NCI-H2029 (cell line): ENCODE measurements around the gene AHR.
"Not testable (repeated sequence)": the region's sequence is repeated elsewhere in the genome, so short reads cannot be mapped to it uniquely, and the experiment has no call there.

ENCODE experiments used
- DNase-seq: peaks from one replicate; lab custom pipeline; 2025; lab: John Stamatoyannopoulos, UW

Gene AHR

DNA sequence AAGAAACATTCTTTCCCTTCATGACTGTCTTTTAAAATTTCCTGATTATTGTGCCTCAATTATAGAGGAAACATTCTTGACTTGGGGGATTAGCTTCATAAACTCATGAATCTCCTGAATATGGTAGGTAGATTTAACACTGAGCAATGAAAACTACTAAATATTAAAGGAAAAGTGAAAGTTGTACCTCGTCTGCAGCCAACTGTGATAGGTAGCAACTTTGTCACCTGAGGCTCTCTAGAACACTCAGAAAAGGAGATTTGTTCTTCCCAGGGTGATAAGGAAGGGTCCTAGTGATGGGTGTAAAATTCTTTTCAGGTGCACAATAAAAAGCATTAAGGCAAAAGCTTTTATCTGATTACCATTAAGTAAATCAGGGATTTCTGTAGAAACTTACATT is 78.1 kb downstream of the AHR start:
- DNase-seq = no peak

DNA sequence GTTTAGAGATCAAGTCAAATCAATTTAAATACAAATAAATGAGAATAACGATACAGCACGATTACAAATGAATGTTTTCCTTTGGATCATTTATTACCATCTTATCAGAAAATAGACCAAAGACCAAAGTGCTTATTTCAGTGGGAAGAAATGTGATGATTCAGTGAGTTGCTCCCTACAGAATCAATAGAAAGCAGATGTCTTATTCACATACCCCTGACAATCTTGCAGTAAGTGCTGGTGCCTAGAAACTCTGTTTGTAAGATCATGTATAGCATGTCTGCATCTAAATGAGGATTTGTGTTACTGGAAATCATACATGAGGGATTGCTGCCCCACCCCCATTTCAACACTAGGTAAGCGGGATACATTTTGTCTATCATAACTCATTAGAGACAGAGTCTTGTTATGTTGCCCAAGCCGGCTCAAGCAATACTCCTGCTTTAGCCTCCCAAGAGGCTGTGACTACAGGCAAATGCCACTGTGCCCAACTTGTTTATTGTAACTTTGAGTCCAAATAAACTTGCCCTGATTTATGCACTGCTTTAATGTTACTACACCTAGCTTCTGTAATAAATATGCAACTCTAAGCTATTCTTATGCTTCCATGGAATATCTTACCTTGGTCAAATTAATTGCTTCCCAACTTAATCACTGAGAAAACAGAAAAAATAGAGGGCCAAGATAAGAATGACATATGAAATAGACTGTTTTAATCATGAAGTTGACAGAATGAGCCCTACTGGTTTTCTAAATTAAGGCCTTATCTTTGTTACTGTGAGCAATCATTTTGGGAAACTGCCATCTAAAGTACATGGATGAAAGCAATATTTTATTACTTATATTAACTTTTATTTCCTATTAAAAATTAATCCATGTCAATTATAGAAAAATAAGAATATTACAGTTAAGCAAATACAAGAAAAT is 82.5 kb downstream of the AHR start:
- DNase-seq = no peak

DNA sequence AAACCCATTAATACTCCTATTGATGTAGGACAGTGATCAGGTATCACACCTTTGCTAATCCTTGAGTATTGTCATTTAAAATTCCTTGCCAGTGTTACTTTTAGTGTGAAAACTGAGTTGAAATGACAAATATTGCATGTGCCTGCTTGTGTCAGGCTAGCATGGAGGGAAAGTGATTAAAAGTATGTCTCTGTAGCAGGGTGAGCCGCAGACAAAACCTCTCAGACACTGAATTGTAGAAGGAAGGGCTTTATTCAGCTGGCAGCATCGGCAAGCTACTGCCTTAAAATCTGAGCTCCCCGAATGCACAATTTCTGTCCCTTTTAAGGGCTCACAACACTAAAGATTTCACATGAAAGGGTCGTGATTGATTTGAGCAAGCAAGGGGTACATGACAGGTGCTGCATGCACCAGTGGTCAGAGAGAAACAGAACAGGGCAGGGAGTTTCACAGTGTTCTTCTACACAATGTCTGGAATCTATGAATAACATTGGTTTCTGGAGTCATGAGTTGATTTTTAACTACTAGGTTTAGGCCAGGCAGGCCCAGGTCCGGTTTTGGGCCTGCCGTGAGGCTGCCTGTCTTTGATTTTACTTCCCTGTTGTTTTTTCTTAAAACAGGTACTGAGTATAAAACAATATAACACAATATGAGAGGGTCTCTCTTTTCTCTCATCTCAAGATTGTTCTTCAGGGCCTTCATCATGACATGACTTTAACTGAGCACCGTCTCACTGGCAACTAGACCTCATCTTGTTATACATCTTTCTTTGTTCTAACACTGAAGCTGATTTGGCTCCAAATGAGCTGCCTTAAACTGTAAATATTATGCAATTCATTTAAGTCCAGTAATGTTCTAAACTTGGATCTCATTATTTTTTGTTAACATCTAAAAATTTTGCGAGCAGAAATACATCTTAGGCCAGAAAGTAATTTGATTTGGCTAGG is 84.2 kb downstream of the AHR start:
- not testable (repeated sequence) for DNase-seq

DNA sequence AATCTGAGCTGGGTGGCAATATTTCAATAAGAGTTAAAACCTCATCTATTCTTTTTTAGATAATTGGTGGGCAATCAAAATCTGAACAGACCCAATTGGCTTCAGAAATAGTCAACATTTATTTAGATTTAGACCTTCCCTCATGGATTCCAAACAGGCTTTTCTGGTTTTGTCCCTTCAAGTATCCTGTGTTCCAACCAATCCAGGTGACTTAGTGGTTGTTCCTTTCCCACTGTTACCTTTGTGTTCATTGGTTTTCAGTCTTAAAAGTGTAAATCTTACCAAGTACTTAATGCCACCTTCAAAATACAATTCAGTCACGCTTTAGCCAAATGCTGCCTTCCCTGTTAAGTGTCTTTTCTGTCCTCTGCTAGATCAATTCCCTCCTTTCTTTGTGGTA is 85.9 kb downstream of the AHR start:
- no peak for DNase-seq

DNA sequence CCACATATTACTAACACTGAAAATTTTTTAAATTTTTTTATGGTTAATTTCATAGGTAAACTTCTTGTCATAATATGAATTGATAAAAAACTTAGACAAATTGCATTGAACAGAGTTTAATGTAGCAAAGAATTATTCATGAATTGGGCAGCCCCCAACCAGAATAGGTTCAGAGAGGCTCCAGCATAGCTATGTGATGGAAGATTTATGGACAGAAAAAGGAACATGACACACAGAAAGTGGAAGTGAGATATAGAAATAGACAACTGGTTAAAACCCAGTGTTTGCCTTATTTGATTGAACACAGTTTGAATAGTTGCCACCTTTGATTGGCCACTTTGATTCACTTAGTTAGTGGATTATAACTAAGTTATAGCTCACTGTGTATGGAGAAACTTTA is 87.2 kb downstream of the AHR start:
- DNase-seq = no peak

GRCh38 chr7:17390392-17390791 is 91.9 kb downstream of the AHR start:
- DNase-seq = no peak

GRCh38 chr7:17391366-17391765 is 92.9 kb downstream of the AHR start:
- no peak for DNase-seq

- no peak for DNase-seq
Measured at GRCh38 chr7:17392846-17393245, 94.4 kb downstream of the AHR start.

- not testable (repeated sequence) for DNase-seq
Measured at GRCh38 chr7:17394563-17394962, 96.1 kb downstream of the AHR start.
